Right atrium auricular region (tissue), 2 donors: ENCODE measurements around the gene NDUFC1. TPM values are rescaled to one million over a fixed set of nuclear protein-coding genes. Genes with fewer than 3 reads are reported as not detected.
"Not testable (repeated sequence)": the region's sequence is repeated elsewhere in the genome, so short reads cannot be mapped to it uniquely, and the experiment has no call there.

ENCODE experiments used
- DNase-seq: peaks from one replicate; pipeline ENCODE4 v3.0.0-alpha.2; 2019; ENCODE audit warnings: low spot score
- H3K27ac ChIP-seq, 2 donors: fragments of 200-600 bp; sonication (generic); 1 replicate in 1 of 2; 2 replicates in 1 of 2; pipeline ENCODE4 v1.5.1; 2016 to 2019
- H3K27me3 ChIP-seq, 2 donors: fragments of 200-600 bp; sonication (generic); one replicate each; pipeline versions ENCODE4 v1.5.1 to v1.6.0; 2017 to 2019
- H3K36me3 ChIP-seq: fragments of 200-600 bp; sonication (generic); one replicate; pipeline ENCODE4 v1.5.1; 2016
- H3K4me1 ChIP-seq, 2 donors: fragments of 200-600 bp; sonication (generic); one replicate each; pipeline versions ENCODE4 v1.5.1 to v1.6.0; 2017 to 2019
- H3K4me3 ChIP-seq, 2 donors: fragments of 200-600 bp; sonication (generic); 1 replicate in 1 of 2; 2 replicates in 1 of 2; pipeline ENCODE4 v1.5.1; 2017 to 2019; ENCODE audit warnings: mild to moderate bottlenecking in 1 of 2, moderate library complexity in 1 of 2
- H3K9me3 ChIP-seq, 2 donors: fragments of 200-600 bp; sonication (generic); one replicate each; pipeline ENCODE4 v1.5.1; 2019
- CTCF ChIP-seq, 2 donors: fragments of 200-600 bp; sonication (generic); IDR thresholded peaks; one replicate each; pipeline ENCODE4 v1.5.1; 2019; ENCODE audit warnings: antibody characterized with exemption in 2 of 2
- total RNA-seq, 2 donors: library from RNA; depleted of rRNA; stranded (reverse); fragments of >200 nt; gene quantifications; one replicate each; pipeline ENCODE4 v1.1.0, GENCODE V29; 2016

The NDUFC1 gene
- total RNA-seq, 2 donors from 2014 or later, result 96.1 to 118 TPM

GRCh38 chr4:139315221-139315675, 13.0 kb upstream of the NDUFC1 start:
- Histone ChIP-seq H3K4me3 (no peak overlapping the region), H3K27me3 (no peaks in the 10 kb centered on the region), H3K36me3 (no peaks in the 10 kb centered on the region), H3K27ac (no peak overlapping the region), H3K4me1 (peaks cover 0 to 35% of the 10 kb centered on the region in 2 donors), H3K9me3 (no peaks in the 10 kb centered on the region)
- no peak for TF ChIP-seq CTCF (IDR thresholded peaks at IDR 0.05)
- no peak for DNase-seq

- Histone ChIP-seq H3K4me3 (no peak overlapping the region), H3K27me3 (no peaks in the 10 kb centered on the region), H3K27ac (no peak overlapping the region), H3K36me3 (no peaks in the 10 kb centered on the region), H3K9me3 (no peaks in the 10 kb centered on the region), H3K4me1 (peaks cover 0 to 35% of the 10 kb centered on the region in 2 donors)
- DNase-seq, result no peak
- TF ChIP-seq CTCF (IDR thresholded peaks at IDR 0.05), result no peak
Measured at GRCh38 chr4:139314047-139314800, 11.9 kb upstream of the NDUFC1 start.

- H3K4me3 ChIP-seq, H3K27me3 ChIP-seq, H3K9me3 ChIP-seq, H3K27ac ChIP-seq, H3K36me3 ChIP-seq, DNase-seq: not testable (repeated sequence)
- H3K4me1 ChIP-seq, result peaks cover 0 to 35% of the 10 kb centered on the region in 2 donors
Measured at GRCh38 chr4:139313414-139313813, 11.1 kb upstream of the NDUFC1 start.

GRCh38 chr4:139312552-139313332, 10.5 kb upstream of the NDUFC1 start:
- no peak for TF ChIP-seq CTCF (IDR thresholded peaks at IDR 0.05)

GRCh38 chr4:139311909-139312308, 9.6 kb upstream of the NDUFC1 start:
- Histone ChIP-seq H3K4me1 (peaks cover 0 to 28% of the 10 kb centered on the region in 2 donors), H3K36me3 (no peaks in the 10 kb centered on the region), H3K9me3 (no peaks in the 10 kb centered on the region), H3K27me3 (no peaks in the 10 kb centered on the region), H3K4me3 (no peak overlapping the region), H3K27ac (no peak overlapping the region)
- no peak for DNase-seq
- TF ChIP-seq CTCF (IDR thresholded peaks at IDR 0.05), result no peak

More at GRCh38 chr4:139312552-139313332, 10.5 kb upstream of the NDUFC1 start:
- no peak overlapping the region for H3K27ac ChIP-seq
- no peak overlapping the region for H3K4me3 ChIP-seq
- no peaks in the 10 kb centered on the region for H3K36me3 ChIP-seq
- H3K27me3 ChIP-seq, result no peaks in the 10 kb centered on the region
- peaks cover 0 to 35% of the 10 kb centered on the region in 2 donors for H3K4me1 ChIP-seq
- H3K9me3 ChIP-seq, result no peaks in the 10 kb centered on the region
- no peak for DNase-seq

- H3K4me1 ChIP-seq, result peaks cover 0 to 28% of the 10 kb centered on the region in 2 donors
- no peak overlapping the region for H3K27ac ChIP-seq
- no peak for TF ChIP-seq CTCF (IDR thresholded peaks at IDR 0.05)
- DNase-seq, result no peak
- no peak overlapping the region for H3K4me3 ChIP-seq
- no peaks in the 10 kb centered on the region for H3K27me3 ChIP-seq
- no peaks in the 10 kb centered on the region for H3K9me3 ChIP-seq
- H3K36me3 ChIP-seq, result peaks cover 8% of the 10 kb centered on the region
Measured at GRCh38 chr4:139304920-139305319, 2.6 kb upstream of the NDUFC1 start.
